Activated T-cell treated with anti-CD3 and anti-CD28 coated beads, Interleukin-2, amount 50 U/mL, for 72 hours (primary cell): ENCODE measurements around the gene CTAGE4. TPM values are rescaled to one million over a fixed set of nuclear protein-coding genes. Genes with fewer than 3 reads are reported as not detected.
A peak's percentile ranks its signal among the peaks of the same experiment; 100 is the strongest.
"Not testable (repeated sequence)": the region's sequence is repeated elsewhere in the genome, so short reads cannot be mapped to it uniquely, and the experiment has no call there.

ENCODE experiments used
- ATAC-seq, 2 donors: fragments of 150-1000 bp; cut with Tn5 transposase; replicated peaks in 1 of 2; 2 replicates each; pipeline ENCODE4 v1.10.0; 2021; ENCODE audit warnings: moderate library complexity in 2 of 2, mild to moderate bottlenecking in 1 of 2
- DNase-seq, 2 donors: peaks; one replicate each; pipeline ENCODE4 v3.0.0; 2021 to 2022; ENCODE audit warnings: mixed read lengths in 1 of 2
- H3K27ac Mint-ChIP-seq: one replicate; pipeline ENCODE4 v1.8.0; 2022; ENCODE audit warnings: mild to moderate bottlenecking, moderate library complexity, mixed read lengths
- H3K27me3 Mint-ChIP-seq: one replicate; pipeline ENCODE4 v1.8.0; 2022; ENCODE audit warnings: low read depth, mixed read lengths
- H3K36me3 Mint-ChIP-seq, 2 donors: one replicate each; pipeline ENCODE4 v1.8.0; 2022; ENCODE audit warnings: mixed read lengths in 2 of 2, mild to moderate bottlenecking in 1 of 2; ENCODE audit not compliant: insufficient read depth in 2 of 2
- H3K4me1 Mint-ChIP-seq: one replicate; pipeline ENCODE4 v1.8.0; 2022; ENCODE audit warnings: low read depth, mixed read lengths
- H3K4me3 Mint-ChIP-seq, 2 donors: one replicate each; pipeline ENCODE4 v1.8.0; 2022; ENCODE audit warnings: mild to moderate bottlenecking in 2 of 2, mixed read lengths in 2 of 2, moderate library complexity in 2 of 2
- H3K9me3 Mint-ChIP-seq, 2 donors: one replicate each; pipeline ENCODE4 v1.8.0; 2022; ENCODE audit warnings: mixed read lengths in 2 of 2
- total RNA-seq, 2 donors: library from RNA; stranded (reverse); gene quantifications; one replicate each; pipeline ENCODE4 v1.2.3, GENCODE V29; 2022

Gene CTAGE4
- total RNA-seq: 1 to 10 TPM; 1.5 to 4.2 TPM

DNA sequence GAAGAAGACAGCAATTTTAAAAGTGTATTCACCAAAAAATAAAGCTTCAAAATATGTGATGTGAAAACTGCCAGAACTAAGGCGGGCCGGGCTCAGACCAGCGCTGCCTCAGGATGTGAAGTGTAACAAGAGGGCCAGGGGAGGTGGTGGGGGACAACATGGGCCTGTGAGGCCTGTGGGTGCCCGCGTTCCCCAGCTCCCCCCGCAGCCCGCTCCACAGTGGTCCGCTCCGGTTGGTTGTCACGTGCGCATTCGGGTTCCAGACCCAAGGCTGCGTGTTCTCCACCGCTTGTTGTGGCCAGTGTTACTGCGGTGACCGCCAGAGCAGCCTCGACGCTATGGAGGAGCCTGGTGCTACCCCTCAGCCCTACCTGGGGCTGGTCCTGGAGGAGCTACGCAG is at the start of gene CTAGE4:
TSS of gene CTAGE4 (plus strand) at position 301 of the 400 bp plus-strand sequence. CDS start at position 339, 38 bp downstream.
- not testable (repeated sequence) for H3K4me1 Mint-ChIP-seq, H3K27ac Mint-ChIP-seq, H3K27me3 Mint-ChIP-seq, H3K9me3 Mint-ChIP-seq, ATAC-seq, H3K36me3 Mint-ChIP-seq, H3K4me3 Mint-ChIP-seq, DNase-seq

GRCh38 chr7:144134116-144134515 is 49.1 kb upstream of the CTAGE4 start:
- Mint-ChIP-seq H3K9me3 (no peaks in the 10 kb centered on the region), H3K4me1 (no peaks in the 10 kb centered on the region), H3K27ac (no peak overlapping the region), H3K36me3 (no peaks in the 10 kb centered on the region), H3K4me3 (no peak overlapping the region), H3K27me3 (peaks cover 7% of the 10 kb centered on the region)
- DNase-seq (no peak), ATAC-seq (no peak)

DNA sequence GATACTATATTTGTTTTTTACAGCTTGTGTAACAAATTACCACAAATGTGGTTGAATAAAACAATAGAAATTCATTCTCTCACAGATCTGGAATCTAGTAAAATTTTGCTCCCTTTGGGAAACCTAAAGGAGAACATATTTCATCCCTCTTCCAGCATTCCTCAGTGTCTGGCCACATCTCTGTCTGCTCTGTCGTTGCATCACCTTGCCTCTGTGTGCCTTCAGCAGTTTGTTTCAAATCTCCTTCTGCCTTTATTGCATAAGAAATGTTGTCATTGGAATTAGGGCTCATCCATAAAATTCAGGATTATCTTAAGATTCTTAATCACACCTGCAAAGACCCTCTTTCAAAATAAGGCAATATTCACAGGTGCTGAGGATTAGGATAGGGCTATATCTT is 45.8 kb upstream of the CTAGE4 start:
- DNase-seq (no peak), ATAC-seq (no peak)
- Mint-ChIP-seq H3K36me3 (no peaks in the 10 kb centered on the region), H3K4me3 (no peak overlapping the region), H3K9me3 (no peaks in the 10 kb centered on the region), H3K4me1 (no peaks in the 10 kb centered on the region), H3K27ac (no peak overlapping the region), H3K27me3 (no peaks in the 10 kb centered on the region)

- Mint-ChIP-seq H3K9me3 (peaks cover 0 to 3% of the 10 kb centered on the region in 2 donors), H3K36me3 (no peaks in the 10 kb centered on the region), H3K4me3 (no peak overlapping the region), H3K27ac (no peak overlapping the region), H3K4me1 (no peaks in the 10 kb centered on the region), H3K27me3 (no peaks in the 10 kb centered on the region)
- ATAC-seq: no peak
- DNase-seq: no peak
Measured at GRCh38 chr7:144142187-144142586, 41.1 kb upstream of the CTAGE4 start.

GRCh38 chr7:144144426-144144825 is 38.8 kb upstream of the CTAGE4 start:
- H3K27me3 Mint-ChIP-seq: no peaks in the 10 kb centered on the region
- ATAC-seq: no peak
- H3K4me1 Mint-ChIP-seq: no peaks in the 10 kb centered on the region
- no peak overlapping the region for H3K4me3 Mint-ChIP-seq
- H3K36me3 Mint-ChIP-seq: peaks cover 7 to 8% of the 10 kb centered on the region in 2 donors
- H3K27ac Mint-ChIP-seq: no peak overlapping the region
- DNase-seq: no peak
- peaks cover 14 to 15% of the 10 kb centered on the region in 2 donors for H3K9me3 Mint-ChIP-seq

- Mint-ChIP-seq H3K4me3 (no peak overlapping the region), H3K36me3 (peaks cover 8 to 9% of the 10 kb centered on the region in 2 donors), H3K27ac (no peak overlapping the region), H3K27me3 (no peaks in the 10 kb centered on the region), H3K9me3 (peaks cover 15 to 16% of the 10 kb centered on the region in 2 donors), H3K4me1 (no peaks in the 10 kb centered on the region)
- DNase-seq (no peak), ATAC-seq (no peak)
Measured at GRCh38 chr7:144148224-144148827, 34.9 kb upstream of the CTAGE4 start.

DNA sequence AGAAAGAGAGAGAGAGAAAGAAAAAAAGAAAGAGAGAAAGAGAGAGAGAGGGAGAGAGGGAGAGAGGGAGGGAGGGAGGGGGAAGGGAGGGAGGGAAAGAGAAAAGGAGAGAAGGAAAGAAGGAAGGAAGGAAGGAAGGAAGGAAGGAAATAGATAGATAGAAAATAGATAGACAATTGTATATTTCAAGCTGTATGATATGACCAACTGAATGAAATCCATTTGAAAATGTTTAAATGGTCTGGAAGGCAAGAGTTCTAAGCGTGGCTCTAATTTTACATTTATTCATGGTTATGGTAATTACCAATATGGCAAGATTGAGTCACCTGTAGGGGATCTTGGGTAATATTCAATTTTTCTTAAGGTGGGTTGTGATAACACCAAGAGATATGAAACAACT is 24.4 kb upstream of the CTAGE4 start:
- H3K27ac Mint-ChIP-seq: no peak overlapping the region
- H3K36me3 Mint-ChIP-seq: no peaks in the 10 kb centered on the region
- DNase-seq (no peak), ATAC-seq (no peak)
- H3K4me3 Mint-ChIP-seq: no peak overlapping the region
- H3K4me1 Mint-ChIP-seq: no peaks in the 10 kb centered on the region
- no peaks in the 10 kb centered on the region for H3K9me3 Mint-ChIP-seq
- H3K27me3 Mint-ChIP-seq: peaks cover 4% of the 10 kb centered on the region

- Mint-ChIP-seq H3K36me3 (peaks cover 0 to 2% of the 10 kb centered on the region in 2 donors), H3K4me1 (no peaks in the 10 kb centered on the region), H3K9me3 (no peaks in the 10 kb centered on the region), H3K4me3 (no peak overlapping the region), H3K27ac (no peak overlapping the region), H3K27me3 (peaks cover 10% of the 10 kb centered on the region)
- no peak for ATAC-seq
- DNase-seq: no peak
Measured at GRCh38 chr7:144164784-144165183, 18.5 kb upstream of the CTAGE4 start.

DNA sequence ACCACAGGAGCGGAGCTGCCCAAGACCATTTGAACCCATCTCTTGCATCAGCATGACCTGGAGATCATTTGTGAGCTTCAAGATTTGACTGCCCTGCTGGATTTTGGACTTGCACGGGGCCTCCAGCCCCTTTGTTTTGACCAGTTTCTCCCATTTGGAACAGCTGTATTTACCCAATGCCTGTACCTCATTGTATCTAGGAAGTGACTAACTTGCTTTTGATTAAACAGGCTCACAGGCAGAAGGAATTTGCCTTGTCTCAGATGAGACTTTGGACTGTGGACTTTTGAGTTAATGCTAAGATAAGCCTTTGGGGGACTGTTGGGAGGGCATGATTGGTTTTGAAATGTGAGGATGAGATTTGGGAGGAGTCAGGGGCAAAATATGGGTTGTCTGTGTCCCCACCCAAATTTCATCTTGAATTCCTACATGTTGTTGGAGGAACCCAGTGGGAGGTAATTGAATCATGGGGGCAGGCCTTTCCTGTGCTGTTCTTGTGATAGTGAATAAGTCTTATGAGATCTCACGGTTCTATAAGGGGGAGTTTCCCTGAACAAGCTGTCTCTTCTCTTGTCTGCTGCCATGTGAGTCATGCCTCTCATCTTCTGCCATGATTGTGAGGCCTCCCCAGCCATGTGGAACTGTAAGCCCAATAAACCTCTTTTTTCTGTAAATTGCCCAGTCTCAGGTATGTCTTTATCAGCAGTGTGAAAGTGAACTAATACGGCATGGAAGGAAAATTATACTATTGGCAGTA is 11.5 kb upstream of the CTAGE4 start:
- not testable (repeated sequence) for H3K4me1 Mint-ChIP-seq, H3K36me3 Mint-ChIP-seq, H3K27me3 Mint-ChIP-seq, H3K4me3 Mint-ChIP-seq, H3K9me3 Mint-ChIP-seq, ATAC-seq, DNase-seq, H3K27ac Mint-ChIP-seq

- ATAC-seq (no peak), DNase-seq (no peak)
- Mint-ChIP-seq H3K36me3 (peaks cover 4% of the 10 kb centered on the region in 2 donors), H3K4me3 (no peak overlapping the region), H3K27me3 (no peaks in the 10 kb centered on the region), H3K9me3 (peaks cover 2 to 5% of the 10 kb centered on the region in 2 donors), H3K27ac (no peak overlapping the region), H3K4me1 (no peaks in the 10 kb centered on the region)
Measured at GRCh38 chr7:144174613-144175012, 8.7 kb upstream of the CTAGE4 start.

DNA sequence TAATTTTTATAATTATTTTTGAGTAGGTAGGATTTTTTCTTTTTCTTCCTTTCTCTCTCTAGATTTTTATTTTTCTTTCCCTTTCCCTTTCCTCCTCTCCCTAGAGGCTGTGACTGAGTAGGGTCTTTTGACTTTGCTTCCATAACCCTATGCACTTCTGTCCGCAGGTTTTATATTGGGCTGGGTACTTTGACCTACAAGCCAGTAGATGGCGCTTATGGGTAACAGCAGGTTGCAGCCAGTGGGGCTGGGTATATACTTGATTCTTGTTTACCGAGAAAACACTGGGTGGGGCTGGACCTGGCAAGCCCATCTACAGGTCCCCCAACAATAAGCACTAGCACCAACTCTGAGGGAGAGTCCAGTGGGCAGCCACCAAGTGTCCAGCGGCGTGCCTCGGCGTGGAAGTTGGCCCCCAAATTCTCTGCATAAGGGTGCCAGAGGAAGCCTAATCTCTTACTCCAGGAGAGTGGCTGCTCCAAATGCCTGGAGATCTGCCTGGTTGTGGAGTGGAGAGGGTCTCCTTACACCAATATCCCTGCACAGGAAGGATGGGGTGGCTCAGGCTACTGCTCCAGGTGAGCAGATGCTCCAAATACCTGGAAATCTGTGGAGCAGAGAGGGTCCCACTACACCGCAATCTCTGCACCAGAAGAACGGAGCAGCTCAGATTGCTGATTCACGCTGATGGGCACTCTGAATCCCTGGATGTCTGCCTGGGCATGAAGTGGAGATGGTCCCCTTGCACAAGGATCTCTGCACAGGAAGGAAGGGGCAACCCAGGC is 4.7 kb upstream of the CTAGE4 start:
- not testable (repeated sequence) for H3K4me3 Mint-ChIP-seq, H3K9me3 Mint-ChIP-seq, H3K36me3 Mint-ChIP-seq, H3K27me3 Mint-ChIP-seq, H3K27ac Mint-ChIP-seq, H3K4me1 Mint-ChIP-seq
- ATAC-seq (peak; percentile 67 to 86), DNase-seq (peak; percentile 12 to 21)

GRCh38 chr7:144179165-144179479 is 4.1 kb upstream of the CTAGE4 start:
- not testable (repeated sequence) for ATAC-seq, H3K27me3 Mint-ChIP-seq, H3K4me3 Mint-ChIP-seq, H3K4me1 Mint-ChIP-seq, H3K36me3 Mint-ChIP-seq, H3K9me3 Mint-ChIP-seq, H3K27ac Mint-ChIP-seq, DNase-seq

- not testable (repeated sequence) for H3K9me3 Mint-ChIP-seq, H3K4me3 Mint-ChIP-seq, H3K27ac Mint-ChIP-seq, ATAC-seq, DNase-seq, H3K4me1 Mint-ChIP-seq, H3K36me3 Mint-ChIP-seq, H3K27me3 Mint-ChIP-seq
Measured at GRCh38 chr7:144187848-144188247, 4.6 kb downstream of the CTAGE4 start.
